GM21576 (cell line): ENCODE data around the gene HIBCH.
"Not testable (repeated sequence)": the region's sequence is repeated elsewhere in the genome, so short reads cannot be mapped to it uniquely, and the experiment has no call there.

ENCODE experiments used
- ATAC-seq: cut with Tn5 transposase; IDR thresholded peaks from one replicate; pipeline ENCODE4 v1.9.1; 2021; ENCODE audit warnings: mild to moderate bottlenecking, moderate library complexity; ENCODE audit not compliant: unreplicated experiment

Gene HIBCH

DNA sequence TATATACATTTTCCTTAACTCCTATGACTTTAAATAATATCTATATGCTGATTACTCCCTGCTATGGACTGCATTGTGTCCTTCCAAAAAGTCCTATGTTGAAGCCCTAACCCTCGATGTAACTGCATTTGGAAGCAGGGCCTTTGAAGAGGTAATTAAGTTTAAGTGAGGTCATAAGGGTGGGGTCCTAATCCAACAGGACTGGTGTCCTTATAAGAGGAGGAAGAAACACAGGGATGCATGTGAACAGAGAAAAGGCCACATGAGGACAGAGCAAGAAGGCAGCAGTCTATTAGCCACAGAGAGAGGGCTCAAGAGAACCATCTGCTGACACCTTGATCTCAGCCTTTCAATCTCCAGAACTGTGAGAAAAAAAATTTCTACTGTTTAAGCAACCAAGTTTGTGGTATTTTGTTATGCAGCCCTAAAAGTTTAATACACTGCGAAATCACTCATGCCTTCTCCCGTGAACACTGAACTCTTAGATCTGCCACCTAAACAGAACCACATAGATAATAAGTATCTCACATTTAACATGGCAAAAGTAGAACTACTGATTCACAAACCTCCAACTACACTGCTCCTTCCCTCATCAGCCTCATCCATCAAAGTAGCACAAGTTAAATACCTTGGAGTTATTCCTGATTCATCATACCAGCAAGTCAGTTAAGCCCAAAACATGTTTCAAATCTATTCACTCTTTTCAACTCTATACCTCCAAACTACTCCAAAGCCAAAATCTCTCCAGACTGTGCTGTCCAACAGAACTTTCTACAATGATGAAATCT, 65.4 kb downstream of the HIBCH start:
- no peak for ATAC-seq

DNA sequence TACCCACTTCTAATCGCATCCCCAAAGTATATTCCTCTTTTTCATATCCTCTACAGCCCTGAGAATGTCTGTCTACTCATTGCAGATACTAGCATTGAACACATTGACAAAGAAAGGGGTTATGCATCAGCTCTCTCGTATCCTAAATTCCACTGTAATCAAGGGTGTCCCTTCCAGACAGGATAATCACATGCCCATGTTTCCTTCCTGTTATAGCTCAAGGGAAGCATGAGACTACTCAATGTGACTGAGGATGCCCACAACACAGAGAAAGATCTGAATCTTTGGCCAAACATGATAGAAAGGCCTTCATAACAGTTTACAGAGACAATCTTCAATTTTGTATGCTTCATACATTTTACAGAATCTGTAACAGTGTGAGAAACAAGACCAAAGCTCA, 69.2 kb downstream of the HIBCH start:
- no peak for ATAC-seq

DNA sequence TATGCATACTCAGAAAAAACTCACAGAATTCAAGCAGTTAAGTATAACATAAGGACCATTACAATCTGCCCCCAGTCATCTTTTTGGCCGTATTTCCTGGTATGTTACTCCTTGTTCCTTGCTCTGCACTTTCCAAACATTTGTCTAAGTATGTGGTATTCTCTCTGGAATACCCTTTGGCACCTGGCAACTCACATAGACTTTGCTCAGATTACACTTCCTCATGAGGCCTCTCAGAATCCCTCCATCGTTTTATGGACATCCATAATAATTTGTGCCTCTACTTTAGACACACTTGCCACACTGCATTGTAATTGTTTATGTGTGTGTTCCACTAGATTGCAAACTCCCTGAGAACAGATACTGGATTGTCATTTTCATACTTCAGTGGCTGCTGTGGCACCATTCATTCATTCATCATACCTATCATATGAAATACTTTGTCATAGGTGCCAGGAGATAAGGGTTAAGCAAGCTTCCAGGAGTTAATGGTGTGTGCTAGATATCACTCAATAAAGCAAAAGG, 84.0 kb downstream of the HIBCH start:
- ATAC-seq = no peak

DNA sequence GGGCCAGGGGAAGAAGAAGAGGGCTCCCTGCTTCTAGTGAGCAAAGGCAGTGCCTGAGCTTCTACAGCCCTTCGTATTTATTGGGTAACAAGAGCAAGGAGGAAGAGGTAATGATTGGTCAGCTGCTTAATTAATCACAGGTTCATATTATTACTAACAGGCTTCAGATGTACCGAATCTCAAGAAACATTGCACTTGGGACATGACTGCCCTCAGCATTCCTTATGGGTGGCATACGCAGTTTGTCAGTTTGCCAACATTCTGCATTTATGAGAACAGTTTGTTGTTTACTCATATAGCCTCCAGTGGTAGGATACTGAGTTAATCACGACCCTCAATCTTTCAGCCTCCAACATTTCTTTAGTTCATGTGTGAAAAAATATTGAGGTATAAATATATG, 84.5 kb downstream of the HIBCH start:
- no peak for ATAC-seq

DNA sequence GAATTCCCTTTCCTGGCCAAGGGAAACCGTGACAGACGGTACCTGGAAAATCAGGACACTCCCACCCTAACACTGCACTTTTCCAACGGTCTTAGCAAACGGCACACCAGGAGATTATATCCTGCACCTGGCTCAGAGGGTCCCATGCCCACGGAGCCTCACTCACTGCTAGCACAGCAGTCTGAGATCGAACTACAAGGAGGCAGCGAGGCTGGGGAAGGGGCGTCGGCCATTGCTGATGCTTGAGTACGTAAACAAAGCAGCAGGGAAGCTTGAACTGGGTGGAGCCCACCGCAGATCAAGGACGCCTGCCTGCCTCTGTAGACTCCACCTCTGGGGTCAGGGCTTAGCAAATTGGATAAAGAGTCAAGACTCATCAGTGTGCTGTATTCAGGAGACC, 95.6 kb downstream of the HIBCH start:
- not testable (repeated sequence) for ATAC-seq

DNA sequence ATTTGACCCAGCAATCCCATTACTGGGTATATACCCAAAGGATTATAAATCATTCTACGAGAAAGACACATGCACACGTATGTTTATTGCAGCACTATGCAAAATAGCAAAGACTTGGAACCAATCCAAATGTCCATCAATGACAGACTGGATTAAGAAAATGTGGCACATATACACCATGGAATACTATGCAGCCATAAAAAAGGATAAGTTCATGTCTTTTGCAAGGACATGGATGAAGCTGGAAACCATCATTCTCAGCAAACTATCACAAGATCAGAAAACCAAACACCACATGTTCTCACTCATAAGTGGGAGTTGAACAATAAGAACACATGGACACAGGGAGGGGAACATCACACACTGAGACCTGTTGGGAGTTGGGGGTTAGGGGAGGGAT, 96.9 kb downstream of the HIBCH start:
- not testable (repeated sequence) for ATAC-seq

DNA sequence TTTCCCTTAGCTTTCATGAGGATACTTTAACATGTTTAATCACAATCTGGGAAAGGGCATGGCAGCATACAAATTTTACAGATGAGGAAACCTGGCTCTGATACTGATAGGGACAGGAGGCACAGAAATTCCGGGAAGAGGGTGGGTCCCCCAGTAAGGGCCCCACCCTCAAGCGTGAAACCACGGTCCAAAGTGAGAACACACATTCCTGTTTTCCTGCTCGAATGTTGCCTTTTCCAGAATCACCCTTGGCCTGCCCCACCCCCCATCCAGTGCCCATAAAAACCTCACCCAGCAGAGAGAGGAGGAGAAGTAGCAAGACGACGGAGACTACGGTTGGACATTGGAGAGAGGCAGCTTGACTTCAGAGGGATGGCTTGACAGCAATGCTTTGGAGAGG, 98.2 kb downstream of the HIBCH start:
- ATAC-seq = no peak

DNA sequence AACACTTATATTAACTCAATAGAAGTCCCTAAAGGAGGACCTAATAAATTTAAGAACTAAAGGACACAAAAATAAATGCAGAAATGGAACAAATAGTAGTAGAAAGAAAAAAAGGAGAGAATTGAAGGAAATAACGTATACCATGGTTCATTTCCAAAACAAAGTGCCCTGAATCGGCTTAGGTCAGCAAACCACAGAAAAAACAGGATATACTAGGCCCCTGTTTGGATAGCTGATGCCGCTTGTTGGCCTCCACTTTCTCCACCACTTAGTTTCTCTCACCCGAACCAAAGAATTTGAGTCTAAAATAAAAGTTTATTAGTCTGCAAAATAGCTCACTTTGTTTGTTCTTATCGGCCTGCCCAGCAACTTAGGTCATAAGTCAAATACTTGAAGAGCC, 100.4 kb downstream of the HIBCH start:
- ATAC-seq = no peak

DNA sequence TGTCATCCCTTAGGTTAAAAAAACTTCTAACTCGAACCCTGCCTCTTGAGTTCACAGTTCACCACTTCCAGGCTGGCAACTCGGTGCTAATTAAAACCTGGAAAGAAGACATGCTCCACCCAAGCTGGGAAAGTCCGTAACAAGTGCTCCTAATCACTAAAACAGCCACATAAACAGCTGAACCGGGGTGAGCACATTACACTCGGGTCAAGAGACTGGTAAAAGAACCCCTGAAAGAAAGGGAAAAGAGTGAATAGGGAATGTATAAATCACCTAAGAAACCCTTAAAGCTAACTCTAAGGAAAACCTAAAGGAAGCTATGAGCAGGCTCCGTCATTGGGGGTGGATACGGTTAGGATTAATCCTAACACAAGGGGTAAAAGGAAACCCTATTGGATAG, 102.0 kb downstream of the HIBCH start:
- ATAC-seq = no peak

DNA sequence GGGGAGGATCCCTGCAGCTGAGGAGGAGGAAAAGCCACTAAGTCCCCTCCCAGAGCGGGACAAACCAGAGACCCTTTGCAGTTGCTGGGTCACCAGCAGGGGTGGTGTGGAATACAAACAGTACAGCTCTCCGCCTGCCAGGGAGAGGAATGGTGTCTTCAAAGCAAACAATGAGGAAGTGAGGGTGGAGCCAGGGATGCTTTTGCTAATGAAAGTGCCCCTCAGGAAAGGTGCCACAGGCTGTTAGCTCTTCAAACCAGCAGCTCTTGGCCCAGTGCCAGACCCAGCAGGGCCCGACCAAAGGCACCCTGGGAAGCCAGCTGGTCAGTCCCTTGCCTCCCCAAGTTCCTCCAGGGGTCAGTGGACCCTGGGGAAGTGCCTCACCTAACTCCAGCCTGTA, 102.8 kb downstream of the HIBCH start:
- ATAC-seq = no peak

DNA sequence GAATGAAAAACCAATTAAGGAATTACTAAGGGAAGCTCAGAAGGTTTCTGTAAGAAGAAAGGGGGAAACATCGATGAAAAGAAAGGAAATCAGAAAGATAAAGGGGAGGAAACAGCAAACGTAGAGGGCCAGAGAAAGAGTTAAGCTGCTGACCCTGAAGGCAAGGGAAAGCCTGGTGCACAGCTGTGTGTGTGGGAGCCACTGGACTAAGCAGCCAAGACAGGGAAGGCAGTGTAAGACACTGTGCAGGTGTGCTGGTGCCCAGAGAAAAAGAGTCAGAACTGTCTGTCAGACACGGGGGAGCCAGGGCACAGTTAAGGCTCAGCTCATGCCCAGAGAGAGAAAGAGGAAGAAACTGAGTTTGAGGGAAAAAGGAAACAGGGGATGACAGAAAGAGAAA, 104.0 kb downstream of the HIBCH start:
- no peak for ATAC-seq

DNA sequence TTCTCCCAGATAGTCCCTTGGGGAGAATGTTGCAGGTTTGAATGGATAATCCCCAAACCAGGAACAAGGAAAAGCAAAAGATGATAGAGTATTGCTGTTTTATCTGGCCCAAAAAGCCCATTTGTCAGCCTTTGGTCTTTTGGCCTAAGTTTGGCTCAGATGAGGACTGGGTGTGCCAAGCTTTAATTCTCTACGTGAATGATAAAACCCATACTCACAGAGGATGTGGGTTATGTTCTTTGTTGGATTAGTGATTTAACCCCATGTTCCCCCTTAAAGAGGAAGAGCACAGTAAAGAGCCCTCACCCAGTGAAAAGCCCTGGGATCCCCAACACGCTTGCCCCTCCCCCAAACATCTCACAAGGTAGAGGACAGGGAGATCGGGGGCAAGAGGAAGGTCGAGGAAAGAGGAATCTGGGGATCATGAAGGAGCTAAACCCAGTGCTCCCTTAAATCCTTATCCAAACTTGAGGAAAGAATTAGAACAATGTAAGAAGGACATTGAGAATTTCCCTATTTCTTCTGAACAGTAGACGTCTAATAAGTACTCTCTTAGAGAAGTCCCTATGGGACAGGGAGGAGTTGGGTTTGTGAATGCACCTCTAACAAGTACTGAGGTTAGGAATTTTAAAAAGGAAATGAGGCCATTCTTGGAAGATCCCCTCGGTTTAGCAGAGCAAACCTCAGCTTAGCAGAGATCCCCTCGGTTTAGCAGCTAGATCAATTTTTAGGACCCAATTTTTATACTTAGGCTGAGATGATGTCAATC, 105.0 kb downstream of the HIBCH start:
- ATAC-seq = no peak

DNA sequence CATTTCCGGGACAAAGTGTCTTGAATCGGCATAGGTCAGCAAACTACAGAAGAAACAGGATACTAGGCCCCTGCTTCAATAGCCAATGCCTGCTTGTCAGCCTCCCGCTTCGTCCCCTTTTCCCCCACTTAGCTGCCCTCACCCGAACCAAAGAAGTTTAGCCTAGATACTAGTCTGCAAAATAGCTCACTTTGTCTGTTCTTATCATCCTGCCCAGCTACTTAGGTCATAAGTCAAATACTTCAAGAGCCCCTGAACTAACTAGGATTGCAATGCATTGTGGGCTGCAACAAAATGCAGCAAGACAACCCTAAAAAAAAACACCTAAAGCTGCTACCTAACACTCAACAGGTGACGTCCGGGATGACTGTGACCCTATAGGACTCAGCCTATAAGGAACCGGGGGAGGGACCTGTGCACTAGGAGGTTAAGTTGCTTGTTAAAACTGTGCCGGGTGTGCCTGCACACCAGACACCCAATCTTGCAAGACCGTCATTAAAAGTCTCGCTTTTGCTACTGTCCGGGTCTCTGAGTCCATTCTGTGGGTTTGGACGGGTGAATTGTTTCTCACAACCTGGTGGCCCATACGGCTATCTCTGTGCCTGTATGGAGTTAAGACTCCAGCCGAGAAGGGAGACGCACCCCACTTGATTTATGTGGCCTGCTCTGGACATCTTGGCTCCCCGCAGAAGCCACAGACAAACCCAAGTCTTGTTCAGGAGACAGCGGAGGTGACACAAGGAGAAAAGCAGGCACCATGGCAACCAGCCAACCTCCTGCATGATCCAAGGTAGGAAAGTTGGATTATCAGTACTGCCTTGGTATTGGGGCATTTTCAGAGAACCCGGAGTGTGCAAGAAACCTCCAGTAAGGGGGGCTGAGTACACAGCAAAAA, 105.9 kb downstream of the HIBCH start:
- ATAC-seq = no peak

DNA sequence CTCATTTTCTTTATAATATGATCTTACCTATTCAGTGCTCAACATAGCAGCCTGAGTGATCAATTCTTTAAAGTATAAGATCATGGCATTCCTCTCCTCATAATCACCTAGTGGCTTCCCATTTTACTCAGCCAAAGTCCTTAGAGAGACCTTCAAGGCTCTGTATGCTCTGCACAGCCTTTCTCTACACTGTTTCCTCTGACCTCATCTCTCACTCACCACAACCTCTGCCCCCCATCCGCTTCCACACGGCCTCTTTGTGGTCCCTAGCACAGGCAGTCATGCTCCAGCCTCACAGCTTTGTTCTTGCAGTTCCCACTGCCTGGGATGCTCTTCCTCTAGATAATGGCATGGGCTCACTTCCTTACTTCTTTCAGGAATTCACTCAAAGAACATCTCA, 109.2 kb downstream of the HIBCH start:
- no peak for ATAC-seq

DNA sequence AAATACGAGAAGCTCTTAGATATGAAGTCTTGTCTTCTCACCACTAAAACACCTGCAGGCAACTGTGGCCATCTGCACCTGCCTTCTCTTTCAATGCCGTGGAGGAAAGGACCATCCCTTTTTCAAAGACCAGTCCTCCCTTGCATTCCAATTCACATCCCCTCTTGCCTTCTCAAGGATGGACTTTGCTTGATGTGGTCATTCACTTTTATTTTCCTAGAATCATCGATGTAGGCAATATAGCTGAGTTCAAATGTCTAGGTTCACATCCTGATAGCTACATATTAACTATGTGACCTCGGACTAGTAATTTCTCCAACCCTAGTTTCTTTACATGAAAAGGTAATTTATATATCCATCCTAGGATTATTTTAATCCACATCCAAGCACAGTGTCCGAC, 110.1 kb downstream of the HIBCH start:
- ATAC-seq = no peak

DNA sequence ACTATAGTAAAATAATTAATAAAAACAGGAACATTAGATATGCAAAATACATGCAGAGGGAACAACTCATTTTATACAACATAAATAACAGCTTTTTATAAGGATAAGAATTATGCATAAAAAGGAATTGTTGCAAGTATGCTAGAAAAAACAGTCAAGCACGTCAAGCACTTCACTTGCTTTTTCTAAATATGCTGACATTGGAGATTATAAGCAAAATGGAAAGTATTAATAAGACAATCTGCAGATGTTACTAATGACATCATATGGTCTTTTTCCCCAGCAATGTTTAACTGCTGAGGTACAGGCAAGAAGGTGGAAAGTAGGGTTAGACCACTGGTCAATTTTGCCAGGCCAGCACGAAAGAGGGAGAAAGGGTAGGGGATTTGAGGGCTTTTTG, 111.7 kb downstream of the HIBCH start:
- no peak for ATAC-seq

DNA sequence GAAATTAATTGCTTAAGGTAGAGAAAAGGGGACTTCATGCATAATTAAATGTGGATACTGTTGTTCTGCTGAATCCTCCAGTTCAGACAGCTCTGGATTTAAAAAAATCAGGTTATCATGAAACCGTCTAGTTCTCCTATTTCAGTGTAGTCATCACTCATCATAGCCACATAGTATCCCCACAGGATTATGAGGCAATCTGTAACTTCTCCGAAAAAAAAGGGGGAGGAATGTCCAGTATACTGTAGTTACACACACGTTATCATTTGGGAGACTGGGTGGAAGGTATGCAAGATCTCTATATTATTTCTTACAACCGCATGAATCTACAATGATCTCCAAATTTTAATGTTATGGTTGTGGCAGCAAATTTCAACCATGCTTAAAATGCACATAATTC, 114.0 kb downstream of the HIBCH start:
- ATAC-seq = no peak

DNA sequence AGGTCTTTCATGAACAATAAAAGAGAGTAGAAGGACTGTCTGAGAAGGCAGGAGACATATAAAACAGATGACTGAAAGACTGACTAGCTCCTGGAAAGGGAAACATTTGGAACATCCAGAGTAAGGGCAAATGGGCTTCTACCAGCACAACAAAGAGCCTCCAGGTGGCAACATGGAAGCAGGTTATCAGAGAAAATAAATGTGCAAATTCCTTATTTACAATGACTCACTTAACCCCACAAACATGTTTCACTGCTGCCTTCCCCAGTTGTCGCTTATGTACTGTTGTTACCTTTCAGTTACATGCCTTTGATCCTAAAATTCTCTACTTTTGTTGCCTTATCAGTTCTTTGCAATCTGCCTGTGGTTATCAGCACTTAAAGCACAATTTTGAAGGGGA, 117.0 kb downstream of the HIBCH start:
- no peak for ATAC-seq

DNA sequence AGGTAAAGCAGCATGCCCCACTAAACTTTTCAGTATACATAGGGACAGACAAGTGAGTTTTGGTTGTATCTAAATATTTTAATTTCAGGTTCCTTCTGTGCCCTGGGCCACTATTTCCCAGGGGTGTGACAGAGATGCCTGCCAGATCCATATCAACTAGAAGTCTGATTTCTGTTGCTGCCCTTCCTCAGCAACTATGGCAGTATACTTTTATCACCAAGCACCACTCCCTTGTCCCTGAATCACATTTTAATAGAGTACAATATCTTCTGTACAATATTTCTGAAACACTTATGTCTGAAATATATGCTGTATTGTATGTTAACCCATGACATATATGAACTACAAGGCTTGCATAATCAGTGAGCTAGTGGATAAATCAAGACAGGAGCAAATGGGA, 117.6 kb downstream of the HIBCH start:
- ATAC-seq = no peak

DNA sequence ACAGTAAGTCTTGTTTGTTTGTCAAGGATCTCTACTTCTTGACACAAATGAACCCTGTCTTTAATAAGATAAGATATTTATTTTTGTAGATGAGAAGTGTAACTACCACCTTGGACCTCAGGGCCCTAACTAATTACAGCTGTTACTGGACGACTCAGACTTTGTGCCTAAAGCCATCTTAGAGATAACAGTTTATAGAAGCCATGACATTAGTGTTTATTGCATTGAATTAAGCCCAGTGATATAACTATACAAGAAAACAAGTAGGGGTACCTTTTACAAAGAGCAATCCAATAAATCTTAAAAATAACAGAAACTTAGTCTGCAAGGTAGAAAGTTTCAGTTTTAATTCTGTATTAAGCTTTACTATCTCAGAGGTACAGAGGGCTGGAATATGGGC, 119.0 kb downstream of the HIBCH start:
- no peak for ATAC-seq

DNA sequence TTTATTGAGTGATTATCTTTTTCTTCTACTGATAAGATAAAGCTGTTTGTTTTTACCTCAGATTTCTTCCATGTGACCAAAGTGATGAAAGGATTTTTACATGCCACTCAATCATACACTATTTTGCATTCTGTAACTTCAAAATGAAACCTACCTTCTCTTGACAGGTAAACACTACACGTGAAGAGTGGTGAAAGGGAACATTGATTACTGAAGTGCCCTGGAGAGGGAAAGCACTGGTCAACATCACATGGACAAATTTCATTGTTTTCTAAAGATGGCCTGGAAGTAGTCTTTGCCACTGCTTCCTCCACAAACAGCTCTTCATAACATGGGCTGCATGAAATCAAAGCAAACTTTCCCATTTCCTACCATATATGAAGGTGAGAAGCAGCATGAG, 120.1 kb downstream of the HIBCH start:
- ATAC-seq = no peak
